NCI-H2107 (cell line): ENCODE results near the gene CABLES2.

Experiments
- DNase-seq: peaks from one replicate; lab custom pipeline; 2025; lab: John Stamatoyannopoulos, UW

CABLES2 gene

GRCh38 chr20:62370807-62371587 is 36.1 kb downstream of the CABLES2 start:
- no peak for DNase-seq

- DNase-seq, result peak; percentile 45
These were observed 36.8 kb downstream of the CABLES2 start for GRCh38 chr20:62370115-62370806.

DNA sequence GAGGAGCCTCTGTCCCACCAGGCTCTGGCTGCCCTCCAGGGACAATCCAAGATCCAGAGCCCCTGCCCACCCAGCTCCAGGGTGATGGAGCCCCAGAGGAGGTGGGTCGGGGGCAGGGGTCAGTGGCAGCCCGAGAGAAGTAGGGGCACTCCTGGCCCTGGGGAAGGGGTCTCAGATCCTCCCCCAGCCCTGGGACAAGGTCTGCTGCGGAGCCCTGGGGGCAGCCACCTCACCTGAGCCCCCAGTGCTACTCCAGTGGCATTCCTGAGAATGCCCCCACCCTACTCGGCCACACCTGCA is 37.3 kb downstream of the CABLES2 start:
- no peak for DNase-seq

GRCh38 chr20:62368976-62369814 is 37.9 kb downstream of the CABLES2 start:
- DNase-seq, result no peak

DNA sequence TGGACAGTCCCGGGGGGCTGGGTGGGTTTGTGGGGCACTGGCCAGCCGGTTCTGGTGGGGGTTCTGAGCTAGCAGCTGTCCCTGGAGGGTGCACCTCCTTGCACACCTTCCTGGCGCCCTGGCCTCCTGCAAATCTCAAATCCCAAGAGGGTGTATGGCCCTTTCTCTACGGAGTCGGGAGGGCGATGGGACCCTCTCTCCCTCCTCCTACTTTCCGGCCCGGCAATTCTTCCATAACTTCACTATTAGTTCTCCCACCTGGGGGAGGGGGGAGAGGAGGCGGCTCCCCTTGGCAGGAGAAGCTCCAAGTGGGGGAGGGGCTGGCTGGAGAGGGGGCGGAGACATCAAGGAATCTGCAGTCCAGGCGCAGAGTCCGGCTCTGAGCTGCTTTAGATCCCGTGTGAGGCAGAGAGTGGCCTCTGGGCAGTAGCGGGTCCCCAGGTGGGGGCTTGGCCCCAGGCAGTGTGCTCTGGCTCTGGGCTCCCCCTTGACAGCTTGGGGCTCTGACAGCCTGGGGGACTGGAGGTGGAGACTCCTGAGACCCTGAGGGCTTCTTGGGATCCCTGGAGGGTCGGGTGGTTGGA is 38.6 kb downstream of the CABLES2 start:
- no peak for DNase-seq

GRCh38 chr20:62367633-62368391 is 39.3 kb downstream of the CABLES2 start:
- DNase-seq, result no peak

DNA sequence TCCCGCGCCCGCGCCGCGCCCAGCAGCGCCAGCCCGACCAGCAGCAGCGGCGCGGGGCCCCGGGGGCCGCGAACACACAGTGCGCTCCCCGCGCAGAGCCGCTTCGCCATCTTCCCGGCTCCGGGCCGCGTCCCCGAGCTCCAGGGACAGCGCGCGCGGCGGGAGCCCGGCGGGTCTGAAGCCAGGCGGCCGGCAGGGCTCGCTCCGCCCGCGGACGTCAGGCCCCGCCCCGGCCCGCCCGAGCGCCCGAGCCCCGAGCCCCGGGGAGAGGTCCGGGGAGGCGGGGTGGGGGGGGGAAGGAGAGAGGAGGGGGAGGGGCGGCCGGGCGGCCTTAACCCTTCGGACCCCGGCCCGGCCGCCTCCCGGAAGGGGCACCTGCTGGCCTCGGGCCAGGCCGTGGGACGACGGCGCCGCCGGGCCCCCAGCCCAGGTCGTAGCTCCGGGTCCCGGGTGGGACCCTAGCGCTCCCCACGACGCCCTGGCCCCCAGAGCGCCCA is 39.9 kb downstream of the CABLES2 start, which contains the start of gene LAMA5:
TSS of gene LAMA5 (minus strand) at position 177 of the 497 bp plus-strand sequence. CDS start at position 110, 67 bp downstream.
- no peak for DNase-seq

- no peak for DNase-seq
These were observed 40.5 kb downstream of the CABLES2 start for GRCh38 chr20:62366370-62367135.

DNA sequence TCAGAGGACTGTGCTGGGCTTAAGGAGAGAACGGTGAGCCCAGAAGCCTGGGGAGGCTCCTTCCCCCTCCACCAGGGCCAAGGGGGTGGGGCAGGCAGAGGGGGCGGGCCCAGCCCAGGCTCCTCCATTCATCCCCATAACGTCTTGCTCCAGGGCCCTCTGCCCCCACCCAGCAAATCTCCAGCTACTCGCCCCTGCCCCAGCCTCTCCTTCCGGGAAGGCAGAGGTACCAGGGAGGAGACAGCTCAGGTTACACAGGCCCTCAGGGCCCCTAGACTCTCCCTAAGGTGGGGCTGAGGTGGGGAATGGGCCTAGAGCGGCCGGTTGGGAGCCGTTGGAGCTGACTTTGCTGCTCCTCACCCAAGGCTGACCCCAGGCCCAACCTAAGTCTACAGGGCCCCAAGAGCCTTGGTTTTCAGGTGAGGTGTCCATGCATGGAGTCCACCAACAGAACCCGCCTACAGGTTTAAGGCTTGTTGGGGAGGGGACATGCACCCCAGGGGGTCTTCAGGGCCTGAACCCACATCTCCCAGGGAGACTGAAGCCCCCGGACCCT is 41.2 kb downstream of the CABLES2 start:
- no peak for DNase-seq

GRCh38 chr20:62364911-62365736 is 42.0 kb downstream of the CABLES2 start:
- DNase-seq, result no peak

- no peak for DNase-seq
These were observed 42.9 kb downstream of the CABLES2 start for GRCh38 chr20:62363920-62364851.

- no peak for DNase-seq
These were observed 43.8 kb downstream of the CABLES2 start for GRCh38 chr20:62362991-62363919.

- DNase-seq, result no peak
These were observed 44.5 kb downstream of the CABLES2 start for GRCh38 chr20:62362590-62362940.

DNA sequence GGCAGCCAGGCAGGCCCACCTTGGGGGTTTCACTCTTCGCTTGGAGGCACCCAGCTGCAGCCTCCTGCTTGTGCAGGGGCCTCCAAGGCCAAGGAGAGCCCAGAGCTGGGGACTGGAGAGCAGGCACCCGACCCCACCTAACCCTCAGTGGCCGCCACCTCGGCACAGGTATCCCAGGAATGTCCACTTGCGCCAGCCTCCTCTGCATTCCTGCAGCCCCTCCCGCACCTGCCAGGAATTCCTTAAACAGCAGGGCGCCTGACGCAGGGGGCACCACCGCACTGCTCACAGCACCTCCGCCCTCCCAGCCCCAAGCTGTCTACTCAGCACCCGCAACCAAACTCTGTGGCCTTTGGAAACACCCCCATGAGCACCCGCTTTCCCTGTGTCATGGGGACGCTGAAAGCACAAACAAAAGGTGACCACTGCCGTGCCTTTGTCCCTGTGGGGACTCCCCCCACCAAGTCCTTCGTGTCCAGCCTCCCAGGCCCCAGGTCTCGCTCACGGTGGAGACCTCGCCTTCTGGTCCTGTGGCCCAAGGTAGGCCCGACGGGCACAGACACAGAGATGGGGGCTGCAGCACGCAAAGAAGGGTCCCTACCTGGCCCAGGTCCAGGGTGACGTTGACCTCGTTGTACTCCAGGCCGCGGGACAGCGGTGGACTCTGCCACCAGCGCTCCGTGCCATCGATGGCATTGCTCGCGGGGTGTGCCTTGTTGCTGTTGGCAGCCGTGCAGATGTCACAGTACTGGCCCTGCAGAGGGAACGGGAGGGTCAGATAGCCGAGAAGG is 45.1 kb downstream of the CABLES2 start:
- DNase-seq, result no peak

GRCh38 chr20:62360854-62361798 is 46.0 kb downstream of the CABLES2 start:
- no peak for DNase-seq
